K562 (cell line): ENCODE results near the gene ARHGEF6. TPM values are rescaled to one million over a fixed set of nuclear protein-coding genes. Genes with fewer than 3 reads are reported as not detected.

ENCODE experiments used
- ATAC-seq: fragments of 200-7000 bp; cut with Tn5 transposase; 3 replicates; pipeline ENCODE4 v1.9.1; 2020; ENCODE audit warnings: moderate library complexity
- BruUV-seq: library from RNA; stranded (reverse); fragments of 400-500 nt; replicated peaks from 2 replicates; lab custom pipeline; 2021; lab: Mats Ljungman, UMichigan
- CTCF ChIA-PET: fragments of 300-600 bp; formaldehyde crosslinking; extraction: SDS; loops from one replicate; lab custom pipeline; 2021; ENCODE audit warnings: low intra/inter-chr PET ratio; lab: Yijun Ruan, JAX
- POLR2A ChIA-PET: fragments of 300-600, 350-650 bp; sonication (Branson Sonifier 250); formaldehyde crosslinking; extraction: SDS; loops from one replicate; lab custom pipeline; 2021; ENCODE audit warnings: antibody characterized with exemption, inconsistent platforms; lab: Yijun Ruan, JAX
- DNase-seq, 4 experiments: peaks; one replicate each; pipeline versions ENCODE4 v3.0.0 to v3.0.0-alpha.2; 2011 to 2018; ENCODE audit warnings: low spot score in 3 of 4, mixed read lengths in 3 of 4; ENCODE audit errors: extremely low read depth in 1 of 4
- FAIRE-seq: peaks from 2 replicates; lab custom pipeline; 2011; peaks lifted over from hg19 to GRCh38; lab: Jason Lieb, UNC
- H2AFZ ChIP-seq: 2 replicates; pipeline ENCODE4 v1.6.0; 2011; ENCODE audit warnings: low read depth, low read length, control low read depth, inconsistent platforms
- H3K27ac ChIP-seq: fragments of 200-600 bp; 3 replicates; pipeline ENCODE4 v1.8.0; 2011; ENCODE audit warnings: low read depth, mild to moderate bottlenecking, control low read depth, inconsistent platforms, low read length, moderate library complexity, mixed read lengths; ENCODE audit errors: extremely low read depth
- H3K27me3 ChIP-seq, 2 experiments: fragments of 300-600 bp in 1 of 2; 2 replicates in 1 of 2; 3 replicates in 1 of 2; pipeline versions ENCODE4 v1.6.0 to v1.8.0; 2011; ENCODE audit warnings: inconsistent platforms in 2 of 2, low read length in 2 of 2, mild to moderate bottlenecking in 1 of 2, mixed read lengths in 1 of 2, moderate library complexity in 1 of 2; ENCODE audit not compliant: control insufficient read depth in 2 of 2, insufficient read depth in 2 of 2
- H3K36me3 ChIP-seq: fragments of 300-600 bp; 3 replicates; pipeline ENCODE4 v1.8.0; 2011; ENCODE audit warnings: mild to moderate bottlenecking, low read length, inconsistent platforms; ENCODE audit not compliant: control insufficient read depth, insufficient read depth
- H3K4me1 ChIP-seq, 2 experiments: fragments of 200-600 bp in 1 of 2; replicated peaks in 1 of 2; 2 replicates in 1 of 2; 3 replicates in 1 of 2; pipeline versions ENCODE4 v1.5.1 to v1.8.0; 2011; ENCODE audit warnings: inconsistent platforms in 2 of 2, low read length in 2 of 2, mild to moderate bottlenecking in 1 of 2, mixed read lengths in 1 of 2, moderate library complexity in 1 of 2; ENCODE audit not compliant: control insufficient read depth in 2 of 2, insufficient read depth in 2 of 2
- H3K4me2 ChIP-seq: 2 replicates; pipeline ENCODE4 v1.6.1; 2011; ENCODE audit warnings: low read length, control low read depth, inconsistent platforms, mixed read lengths; ENCODE audit not compliant: insufficient read depth
- H3K4me3 ChIP-seq: fragments of 200-600 bp; sonication (generic), shearing (Covaris generic); 2 replicates; pipeline ENCODE4 v1.5.1; 2016; ENCODE audit warnings: control low read depth, inconsistent platforms
- H3K79me2 ChIP-seq: fragments of 200-600 bp; 3 replicates; pipeline ENCODE4 v1.8.0; 2011; ENCODE audit warnings: low read length, inconsistent platforms; ENCODE audit not compliant: control insufficient read depth, insufficient read depth
- H3K9ac ChIP-seq, 2 experiments: 2 replicates each; pipeline versions ENCODE4 v1.6.0 to v1.6.1; 2011; ENCODE audit warnings: low read depth in 2 of 2, low read length in 2 of 2, control low read depth in 1 of 2, inconsistent platforms in 1 of 2, mild to moderate bottlenecking in 1 of 2, mixed read lengths in 1 of 2; ENCODE audit not compliant: insufficient read depth in 1 of 2
- H3K9me1 ChIP-seq: one replicate; pipeline ENCODE4 v1.6.0; 2011; ENCODE audit warnings: inconsistent platforms, mild to moderate bottlenecking, low read length, moderate library complexity; ENCODE audit not compliant: control insufficient read depth, insufficient read depth
- H3K9me3 ChIP-seq: replicated peaks from 2 replicates; pipeline ENCODE4 v1.5.1; 2011; ENCODE audit warnings: low read depth, low read length, inconsistent platforms; ENCODE audit not compliant: control insufficient read depth, insufficient read depth
- H4K20me1 ChIP-seq: replicated peaks from 2 replicates; pipeline ENCODE4 v1.6.1; 2011; ENCODE audit warnings: low read length, inconsistent platforms, mixed read lengths; ENCODE audit not compliant: control insufficient read depth, insufficient read depth
- CXXC5 ChIP-seq: fragments of 250-450 bp; sonication (Bioruptor Pico); IDR thresholded peaks from 2 replicates; pipeline ENCODE4 v1.8.0; 2022; ENCODE audit warnings: inconsistent platforms, mild to moderate bottlenecking, moderate library complexity
- ELK3 ChIP-seq: fragments of 450-650 bp; formaldehyde crosslinking; IDR thresholded peaks from 2 replicates; pipeline ENCODE4 v1.4.0; 2020; ENCODE audit warnings: mild to moderate bottlenecking
- FIP1L1 ChIP-seq: fragments of 200-400 bp; formaldehyde crosslinking; IDR thresholded peaks from 2 replicates; pipeline ENCODE4 v1.6.1; 2018; ENCODE audit warnings: mild to moderate bottlenecking, low read depth, low read length; ENCODE audit not compliant: poor library complexity, severe bottlenecking
- MAFG ChIP-seq: fragments of 450-650 bp; conservative IDR thresholded peaks from 2 replicates; pipeline ENCODE4 v1.6.1; 2016; ENCODE audit warnings: missing genetic modification characterization, missing compliant biosample characterization
- NCOA1 ChIP-seq: fragments of 450-650 bp; IDR thresholded peaks from 2 replicates; pipeline ENCODE4 v1.6.1; 2016; ENCODE audit warnings: low read depth
- NFIC ChIP-seq: fragments of 450-650 bp; IDR thresholded peaks from 2 replicates; pipeline ENCODE4 v1.6.1; 2017; ENCODE audit warnings: mild to moderate bottlenecking, inconsistent platforms
- NONO ChIP-seq, 2 experiments: fragments of 200-400 bp in 1 of 2; fragments of 450-650 bp in 1 of 2; formaldehyde crosslinking in 1 of 2; IDR thresholded peaks; 2 replicates each; pipeline ENCODE4 v1.6.1; 2017; ENCODE audit warnings: low read depth in 2 of 2, mild to moderate bottlenecking in 2 of 2, moderate library complexity in 2 of 2, low read length in 1 of 2
- PCBP1 ChIP-seq: fragments of 200-400 bp; formaldehyde crosslinking; IDR thresholded peaks from 2 replicates; pipeline ENCODE4 v1.6.1; 2018; ENCODE audit warnings: mild to moderate bottlenecking, low read depth, low read length; ENCODE audit not compliant: poor library complexity, severe bottlenecking
- RERE ChIP-seq: sonication (generic); formaldehyde crosslinking; IDR thresholded peaks from 2 replicates; pipeline ENCODE4 v1.8.0; 2023; ENCODE audit warnings: missing genetic modification reagents, mild to moderate bottlenecking, borderline replicate concordance
- SPI1 ChIP-seq: IDR thresholded peaks from 2 replicates; pipeline ENCODE4 v1.6.1; 2011; ENCODE audit warnings: low read depth, low read length, control low read depth, borderline replicate concordance
- ZC3H8 ChIP-seq: fragments of 450-650 bp; IDR thresholded peaks from 2 replicates; pipeline ENCODE4 v1.6.1; 2017
- ZNF280A ChIP-seq: fragments of 450-650 bp; IDR thresholded peaks from 2 replicates; pipeline ENCODE4 v1.6.1; 2018; ENCODE audit warnings: mild to moderate bottlenecking, low read depth; ENCODE audit not compliant: partially characterized antibody
- WGBS: fragments of 100-300 bp; shearing (Covaris generic); methylation state at CpG from one replicate; pipeline ENCODE4 v1.1.6; 2016; ENCODE audit warnings: low coverage, mixed read lengths; ENCODE audit not compliant: insufficient coverage; ENCODE audit errors: missing lambda C conversion rate; 5-methylcytosine and 5-hydroxymethylcytosine counted together
- in situ Hi-C: fragments of 300-500 bp; cut with MboI; formaldehyde crosslinking; loops from 4 replicates; pipeline ENCODE4 v1.15.0; 2018; ENCODE audit warnings: inconsistent platforms, mixed read lengths
- intact Hi-C: fragments of 100-400 bp; cut with micrococcal nuclease; formaldehyde crosslinking; loops from 2 replicates; pipeline ENCODE4 v1.14.2; 2022
- polyA plus RNA-seq, 8 experiments: library from polyadenylated mRNA; depleted of rRNA in 4 of 8; stranded (reverse) in 5 of 8; unstranded in 3 of 8; fragments of >200 nt; fragmentation: Nextera tagmentation in 2 of 8; fragmentation: Illumina TruSeq in 1 of 8; extraction: Ambion mirVana in 2 of 8; extraction: Trizol in 1 of 8; gene quantifications; 2 replicates each; pipeline versions ENCODE4 v1.2.1 to v1.2.3, GENCODE V29; 2011 to 2014; ENCODE audit warnings: inconsistent platforms in 1 of 8, missing spikeins in 1 of 8
- total RNA-seq, 7 experiments: library from RNA; depleted of rRNA in 6 of 7; stranded (reverse); fragments of >200 nt in 6 of 7; fragmentation: Illumina TruSeq in 2 of 7; extraction: Trizol in 2 of 7; gene quantifications; 2 replicates each; pipeline versions ENCODE4 v1.2.1 to v1.2.3, GENCODE V29; 2011 to 2021; ENCODE audit warnings: low replicate concordance in 1 of 7

Gene ARHGEF6
- total and polyA plus RNA-seq, 9 of the 15 experiments (the other 6 are each of a cell fraction or from before 2014, with no cell fraction given) = 2.9 to 22.1 (median 13.3) TPM

- no peak overlapping the region for H3K4me3 ChIP-seq
- no peak overlapping the region for H3K27ac ChIP-seq
- H3K9me1 ChIP-seq = no peaks in the 10 kb centered on the region
- no peak overlapping the region for H3K9ac ChIP-seq
- H3K9me3 ChIP-seq = no peaks in the 10 kb centered on the region
- no peaks in the 10 kb centered on the region for H3K4me1 ChIP-seq
- FAIRE-seq = no peak
- no peak for DNase-seq
- POLR2A ChIA-PET = no interaction called here
- no peaks in the 10 kb centered on the region for H4K20me1 ChIP-seq
- H3K27me3 ChIP-seq = no peaks in the 10 kb centered on the region
- CTCF ChIA-PET = interaction anchor here (0.6 kb wide), 1 partner anchor 81 kb away, joined by 4 read pairs; no protein-coding TSS in a partner anchor
- TF ChIP-seq NFIC = no peak
- TF ChIP-seq ZNF280A = no peak
- TF ChIP-seq PCBP1 = no peak
- TF ChIP-seq FIP1L1 = no peak
- no peak for TF ChIP-seq RERE (CRISPR knock-in tag)
- TF ChIP-seq SPI1 = no peak
- no peak for TF ChIP-seq MAFG (tag)
- no peak for TF ChIP-seq ELK3 (CRISPR knock-in tag)
- TF ChIP-seq NONO (IDR thresholded peaks at IDR 0.05; ENCODE audit: low read depth in 2 of 2, low read length in 1 of 2) = no peak
- no peak for TF ChIP-seq CXXC5 (CRISPR knock-in tag)
- no peak for TF ChIP-seq NCOA1
- no peak for TF ChIP-seq ZC3H8
- TF ChIP-seq, all 486 proteins: peak for 0
- 24% methylated on average over 4 of the region's 4 CpGs for WGBS
- intact Hi-C loops = no loop called here
- no peaks in the 10 kb centered on the region for H3K36me3 ChIP-seq
- no peak overlapping the region for H2AFZ ChIP-seq
- H3K4me2 ChIP-seq = no peak overlapping the region
- H3K79me2 ChIP-seq = no peaks in the 10 kb centered on the region
- ATAC-seq = no peak
- BruUV-seq = no TSS peak
- in situ Hi-C loops = no loop called here
Measured at GRCh38 chrX:136789856-136790255, 9.1 kb upstream of the ARHGEF6 start.
